WI38 (cell line): ENCODE measurements around the gene KBTBD8.

Experiments
- H3K4me3 ChIP-seq: 2 replicates; pipeline ENCODE4 v1.5.1; 2011; ENCODE audit warnings: low read depth, mild to moderate bottlenecking, control low read depth, low read length
- TF ChIP-seq, protein P1 (sequence below): IDR thresholded peaks from 2 replicates; pipeline ENCODE4 v1.5.1; 2012; ENCODE audit warnings: low read depth, mild to moderate bottlenecking, control low read depth, low read length

KBTBD8 gene

GRCh38 chr3:66986406-66986805 is 11.7 kb upstream of the KBTBD8 start:
- no peak overlapping the region for H3K4me3 ChIP-seq
- TF ChIP-seq, protein P1, sequence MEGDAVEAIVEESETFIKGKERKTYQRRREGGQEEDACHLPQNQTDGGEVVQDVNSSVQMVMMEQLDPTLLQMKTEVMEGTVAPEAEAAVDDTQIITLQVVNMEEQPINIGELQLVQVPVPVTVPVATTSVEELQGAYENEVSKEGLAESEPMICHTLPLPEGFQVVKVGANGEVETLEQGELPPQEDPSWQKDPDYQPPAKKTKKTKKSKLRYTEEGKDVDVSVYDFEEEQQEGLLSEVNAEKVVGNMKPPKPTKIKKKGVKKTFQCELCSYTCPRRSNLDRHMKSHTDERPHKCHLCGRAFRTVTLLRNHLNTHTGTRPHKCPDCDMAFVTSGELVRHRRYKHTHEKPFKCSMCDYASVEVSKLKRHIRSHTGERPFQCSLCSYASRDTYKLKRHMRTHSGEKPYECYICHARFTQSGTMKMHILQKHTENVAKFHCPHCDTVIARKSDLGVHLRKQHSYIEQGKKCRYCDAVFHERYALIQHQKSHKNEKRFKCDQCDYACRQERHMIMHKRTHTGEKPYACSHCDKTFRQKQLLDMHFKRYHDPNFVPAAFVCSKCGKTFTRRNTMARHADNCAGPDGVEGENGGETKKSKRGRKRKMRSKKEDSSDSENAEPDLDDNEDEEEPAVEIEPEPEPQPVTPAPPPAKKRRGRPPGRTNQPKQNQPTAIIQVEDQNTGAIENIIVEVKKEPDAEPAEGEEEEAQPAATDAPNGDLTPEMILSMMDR: no peak

- TF ChIP-seq, protein P1: no peak
- H3K4me3 ChIP-seq: no peak overlapping the region
Measured at GRCh38 chr3:66989241-66989640, 8.9 kb upstream of the KBTBD8 start.

GRCh38 chr3:66989860-66990696 is 8.0 kb upstream of the KBTBD8 start:
- H3K4me3 ChIP-seq: no peak overlapping the region
- TF ChIP-seq, protein P1: no peak; the same call in 1 of the 2 replicates

- no peak overlapping the region for H3K4me3 ChIP-seq
- TF ChIP-seq, protein P1: no peak
Measured at GRCh38 chr3:66991459-66991858, 6.6 kb upstream of the KBTBD8 start.

DNA sequence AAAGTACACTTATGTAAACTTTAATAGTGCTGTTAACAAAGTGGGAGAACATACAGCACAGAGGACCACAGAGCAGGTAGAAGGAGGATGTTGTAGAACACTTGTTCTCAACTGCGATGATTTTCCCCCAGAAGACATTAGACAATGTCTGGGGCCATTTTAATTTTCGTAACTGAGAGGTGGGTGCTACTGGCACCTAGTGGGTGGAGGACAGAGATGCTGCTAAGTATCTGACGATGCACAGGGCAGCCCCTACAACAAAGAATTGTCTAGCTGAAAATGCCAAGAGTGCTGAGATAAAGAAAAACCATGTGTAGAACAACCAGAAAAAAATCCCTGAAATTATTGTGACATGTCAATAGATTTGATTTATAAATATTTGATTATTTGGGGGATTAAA is 5.0 kb upstream of the KBTBD8 start:
- TF ChIP-seq, protein P1: no peak
- no peak overlapping the region for H3K4me3 ChIP-seq

DNA sequence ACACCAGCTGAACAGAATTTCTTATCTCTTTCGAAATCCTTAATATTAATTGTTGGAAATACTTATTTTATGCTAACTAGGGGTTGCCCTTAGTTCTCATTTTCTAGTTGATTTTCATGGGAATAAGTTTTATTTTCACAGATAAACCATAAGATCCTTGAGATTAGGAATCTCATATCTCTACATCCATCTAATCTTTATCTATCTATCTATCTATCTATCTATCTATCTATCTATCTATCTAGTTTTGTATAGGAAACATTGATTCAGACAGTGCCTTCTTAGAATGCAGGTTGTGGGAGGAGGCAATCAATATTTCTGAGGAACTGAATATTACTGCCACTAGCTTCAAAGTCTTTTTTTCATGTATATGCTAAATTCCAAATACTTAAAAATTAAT is 3.5 kb upstream of the KBTBD8 start:
- no peak overlapping the region for H3K4me3 ChIP-seq
- TF ChIP-seq, protein P1: no peak

GRCh38 chr3:66996696-66997095 is 1.4 kb upstream of the KBTBD8 start:
- no peak overlapping the region for H3K4me3 ChIP-seq
- TF ChIP-seq, protein P1: no peak
